ENCODE results near the gene EPHB1. TPM values are rescaled to one million over a fixed set of nuclear protein-coding genes. Genes with fewer than 3 reads are reported as not detected.

Gene EPHB1
- total RNA-seq, 1 donor from 2014 or later = 0.72 TPM

Other genes with a start within 250 kb of the EPHB1 start
- gene KY, start 144.2 kb upstream of the EPHB1 start, total RNA-seq (ENCODE audit: insufficient read depth, low replicate concordance) = 1.7 TPM